Epithelial cell of prostate (primary cell): ENCODE measurements around the gene MT1X.
"Not testable (repeated sequence)": the region's sequence is repeated elsewhere in the genome, so short reads cannot be mapped to it uniquely, and the experiment has no call there.

Source experiments
- DNase-seq: peaks from one replicate; pipeline ENCODE4 v3.0.0-alpha.2; 2011; ENCODE audit warnings: low read depth, low spot score
- H3K27ac ChIP-seq: fragments of 450-650 bp; 2 replicates; pipeline ENCODE4 v1.5.1; 2017; ENCODE audit warnings: mild to moderate bottlenecking

Gene MT1X

DNA sequence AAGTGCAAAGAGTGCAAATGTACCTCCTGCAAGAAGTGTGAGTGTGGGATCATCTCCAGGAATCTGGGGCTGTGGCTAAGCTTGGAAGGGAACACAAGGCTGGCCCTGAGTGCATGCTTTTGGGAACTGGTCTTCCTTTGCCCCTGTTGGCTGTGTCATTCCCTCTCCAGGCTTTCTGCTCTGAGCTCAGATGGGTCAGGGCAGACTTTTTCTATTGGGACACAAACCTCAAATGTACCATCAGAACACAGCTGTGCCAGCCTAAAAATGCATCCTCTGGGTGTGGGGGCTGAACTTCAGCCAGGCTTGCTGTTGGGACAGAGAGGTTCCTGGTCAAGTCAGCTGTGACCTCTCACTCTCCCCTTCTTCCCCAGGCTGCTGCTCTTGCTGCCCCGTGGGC is 29.7 kb upstream of the MT1X start:
- DNase-seq, result no peak
- no peak overlapping the region for H3K27ac ChIP-seq

DNA sequence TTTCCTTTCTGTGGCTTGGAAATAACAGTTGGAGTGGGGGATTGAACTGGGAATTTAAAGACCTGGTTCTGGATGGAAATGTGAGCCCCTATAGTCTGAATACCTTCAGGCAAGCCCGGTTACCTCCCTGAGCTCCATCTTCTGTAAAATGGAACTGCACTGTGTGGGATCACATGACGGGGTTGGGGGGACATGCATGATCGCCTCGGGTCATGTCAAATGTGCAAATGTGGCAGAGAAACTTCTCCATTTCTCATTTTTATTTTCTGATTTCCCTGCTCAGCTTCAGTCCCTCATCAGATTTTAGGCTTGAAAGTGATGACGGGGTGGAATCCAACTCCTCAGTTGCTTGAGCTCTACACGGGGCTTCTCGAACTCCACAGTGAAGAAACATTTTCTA is 29.1 kb upstream of the MT1X start:
- no peak overlapping the region for H3K27ac ChIP-seq
- no peak for DNase-seq

- peak; percentile 31 for DNase-seq
- H3K27ac ChIP-seq, result peak within 1 kb of the TSS; percentile 41
Measured at GRCh38 chr16:56657555-56658326, 24.5 kb upstream of the MT1X start, which contains the start of gene MT1F. MT1F (plus strand) TSS chr16:56657959; CDS start chr16:56658059, 100 bp downstream.

DNA sequence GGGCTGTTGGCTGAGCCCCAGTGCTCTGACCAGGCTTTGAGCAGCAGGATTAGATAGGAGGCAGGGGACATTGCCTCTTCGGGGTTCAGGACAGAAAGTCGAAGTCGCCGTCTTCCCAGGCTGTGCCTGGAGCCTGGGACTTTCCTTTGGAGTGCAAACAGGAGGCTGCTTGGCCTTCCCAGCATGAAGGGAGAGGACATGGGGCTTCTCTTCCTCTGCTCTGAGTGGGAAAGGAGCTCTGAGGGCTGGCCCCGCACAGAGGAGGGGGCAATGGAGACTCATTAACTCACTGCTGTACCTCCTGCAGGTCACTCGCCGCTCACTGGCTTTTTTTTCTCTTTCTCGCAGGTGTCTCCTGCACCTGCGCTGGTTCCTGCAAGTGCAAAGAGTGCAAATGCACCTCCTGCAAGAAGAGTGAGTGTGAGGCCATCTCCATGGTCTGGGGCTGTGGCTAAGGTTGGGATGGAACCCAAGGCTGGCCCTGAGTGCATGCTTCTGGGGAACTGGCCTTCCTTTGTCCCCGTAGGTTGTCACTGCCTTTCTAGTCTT is 23.9 kb upstream of the MT1X start:
- no peak overlapping the region for H3K27ac ChIP-seq
- no peak for DNase-seq

DNA sequence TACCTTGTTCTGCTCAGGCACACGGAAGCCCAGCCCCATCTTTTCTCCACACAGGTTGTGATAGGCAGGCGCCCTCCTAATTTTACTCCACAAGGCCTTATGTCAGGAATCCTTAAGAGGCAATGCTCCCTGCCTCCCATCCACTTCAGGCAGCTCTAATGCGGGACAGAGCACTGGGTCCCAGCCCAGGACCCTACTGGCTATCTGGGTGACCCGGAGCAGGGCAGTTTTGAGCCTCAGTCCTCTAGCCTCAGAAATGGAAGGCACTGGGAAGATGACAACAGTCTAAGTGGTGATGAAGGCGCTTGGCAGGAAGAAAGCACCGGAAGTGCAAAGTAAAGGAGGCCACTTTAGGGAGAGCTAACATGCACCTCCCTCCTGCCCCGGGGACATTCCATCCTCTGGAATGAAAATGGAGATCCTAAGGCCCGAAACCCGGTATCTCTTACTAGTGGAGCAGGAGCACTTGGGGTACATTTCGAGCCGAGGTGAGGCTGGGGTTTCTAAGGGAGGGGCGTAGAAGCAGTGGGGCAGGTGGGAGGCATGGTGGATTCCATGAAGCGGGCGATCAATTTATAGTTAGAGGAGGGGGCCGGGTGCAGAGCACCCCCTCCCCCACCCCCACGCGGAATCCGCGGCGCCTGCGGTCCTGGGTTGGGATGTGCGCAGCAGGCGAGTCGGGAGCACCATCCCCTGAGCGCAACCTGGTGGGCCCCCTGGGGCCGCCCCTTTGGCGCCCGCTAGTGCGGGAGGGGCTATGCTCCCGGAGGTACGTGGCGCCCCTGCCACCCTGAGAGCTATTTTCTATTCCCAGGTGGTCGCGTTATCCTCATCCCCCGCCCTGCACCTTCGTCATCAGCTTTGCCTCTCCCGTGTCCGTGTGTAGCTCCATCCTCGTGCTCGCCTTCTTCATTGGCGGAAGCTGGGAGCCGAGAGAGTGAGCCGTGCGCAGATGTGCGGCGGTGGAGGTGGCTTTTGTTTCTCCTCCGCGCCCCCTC is 19.6 kb upstream of the MT1X start:
- no peak overlapping the region for H3K27ac ChIP-seq
- no peak for DNase-seq

GRCh38 chr16:56664506-56664905 is 17.8 kb upstream of the MT1X start:
- no peak for DNase-seq
- no peak overlapping the region for H3K27ac ChIP-seq

- not testable (repeated sequence) for H3K27ac ChIP-seq, DNase-seq
Measured at GRCh38 chr16:56665286-56666261, 16.7 kb upstream of the MT1X start.

GRCh38 chr16:56667581-56668571 is 14.4 kb upstream of the MT1X start, which contains the start of gene MT1G:
MT1G (minus strand) TSS chr16:56668065; CDS start chr16:56667993, 72 bp downstream.
- DNase-seq, result no peak
- no peak within 1 kb of the TSS for H3K27ac ChIP-seq

DNA sequence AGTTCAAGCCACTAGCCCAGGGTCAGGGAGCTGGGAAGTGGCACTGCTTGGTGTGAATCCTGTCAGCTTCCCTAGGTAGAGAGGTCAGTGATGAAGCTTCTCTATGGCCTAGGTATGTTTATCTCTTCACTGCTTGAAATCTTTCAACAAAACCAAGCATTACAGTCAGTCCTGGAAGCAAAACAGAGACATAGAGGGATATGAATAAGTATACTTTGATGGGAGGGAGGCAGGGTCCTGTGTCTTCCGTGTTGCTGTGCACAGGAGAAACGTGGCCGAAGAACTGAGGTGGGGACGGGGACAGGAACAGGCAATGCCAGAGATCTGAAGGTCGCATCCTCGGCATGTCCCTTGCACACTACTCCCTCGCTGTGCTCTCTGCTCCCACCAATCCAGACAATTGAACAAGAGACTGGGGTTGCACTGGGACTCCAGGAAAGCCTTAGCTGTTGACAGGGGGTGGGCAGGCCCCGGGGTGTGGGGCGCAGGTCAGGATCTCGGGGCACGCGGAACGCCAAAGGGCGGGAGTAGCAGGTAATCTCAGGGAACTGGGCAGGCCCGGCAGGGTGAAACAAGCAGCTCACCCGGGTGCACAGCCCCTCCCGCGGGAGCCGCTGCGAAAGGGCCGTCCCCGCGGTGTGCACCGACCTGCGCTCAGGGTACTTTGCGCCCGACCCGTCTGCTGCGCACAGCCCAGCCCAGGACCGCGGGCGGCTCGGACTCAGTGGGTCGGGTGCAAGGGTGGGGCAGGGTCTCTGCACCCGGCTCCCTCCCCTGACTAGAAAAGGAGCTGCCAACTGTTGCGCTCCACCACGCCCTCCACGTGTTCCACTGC is 13.0 kb upstream of the MT1X start, which contains the start of gene MT1H:
Gene MT1H, plus strand, starts transcription at position 810 of the 835 bp plus-strand sequence. CDS start 71 bp downstream, outside the sequence.
- no peak for DNase-seq
- no peak within 1 kb of the TSS for H3K27ac ChIP-seq

GRCh38 chr16:56669840-56670619 is 12.2 kb upstream of the MT1X start:
- no peak for DNase-seq
- H3K27ac ChIP-seq, result no peak overlapping the region

GRCh38 chr16:56670620-56670934 is 11.7 kb upstream of the MT1X start:
- H3K27ac ChIP-seq, result no peak overlapping the region
- no peak for DNase-seq

DNA sequence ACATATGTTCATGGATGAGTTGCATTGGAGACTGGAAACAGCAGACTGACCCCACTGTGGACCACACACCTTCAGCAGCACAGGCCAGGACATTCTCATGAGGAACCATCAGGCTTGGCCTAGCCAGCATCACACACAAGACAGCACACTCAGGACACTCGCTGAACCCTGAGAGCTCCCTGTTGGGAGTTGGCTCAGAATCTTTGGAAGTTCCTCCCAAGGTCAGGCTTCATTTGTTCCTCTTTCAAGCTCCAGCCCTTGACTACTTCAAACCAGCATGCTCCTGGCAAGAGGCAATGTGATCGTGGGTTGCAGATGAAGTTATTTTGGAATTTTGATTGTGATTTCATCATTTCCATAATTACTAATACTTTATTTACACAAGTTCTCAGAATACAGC is 10.6 kb upstream of the MT1X start:
- H3K27ac ChIP-seq, DNase-seq: not testable (repeated sequence)

GRCh38 chr16:56672171-56672570 is 10.1 kb upstream of the MT1X start:
- H3K27ac ChIP-seq, DNase-seq: not testable (repeated sequence)

DNA sequence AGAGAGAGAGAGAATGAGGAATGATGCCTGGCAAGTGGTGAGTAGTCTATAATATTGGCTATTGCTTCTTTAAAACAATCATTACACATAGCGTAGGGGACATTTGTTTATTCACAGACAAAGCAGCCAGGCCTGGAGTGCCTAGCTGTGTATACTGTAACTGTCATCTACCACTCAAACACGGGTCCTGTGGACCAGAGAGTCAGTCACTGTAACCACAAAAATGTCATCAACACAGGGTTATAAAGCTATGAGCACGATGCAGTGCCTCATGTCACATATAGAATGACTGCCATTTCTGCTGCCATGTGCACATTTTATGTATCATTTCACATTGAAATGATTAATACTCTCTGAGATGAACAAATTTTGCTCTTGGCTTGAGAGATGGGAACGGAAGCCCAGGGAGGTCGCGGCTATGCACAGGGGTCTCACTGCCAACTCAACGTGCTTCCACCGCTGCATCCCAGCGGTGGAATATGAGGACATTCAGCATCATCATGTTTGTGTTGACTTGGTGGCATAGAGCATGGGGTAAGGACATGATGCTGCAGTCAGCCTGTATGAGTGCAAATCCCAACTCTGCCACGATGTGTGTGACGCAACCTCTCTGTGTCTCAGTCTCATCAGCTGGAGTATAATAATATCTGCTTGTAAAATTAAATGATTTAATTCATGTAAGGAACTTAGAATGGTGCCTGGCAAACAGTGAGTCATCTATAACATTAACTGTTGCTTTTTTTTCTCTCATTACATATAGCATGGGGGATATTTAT is 9.3 kb upstream of the MT1X start:
- H3K27ac ChIP-seq, result no peak overlapping the region
- no peak for DNase-seq

DNA sequence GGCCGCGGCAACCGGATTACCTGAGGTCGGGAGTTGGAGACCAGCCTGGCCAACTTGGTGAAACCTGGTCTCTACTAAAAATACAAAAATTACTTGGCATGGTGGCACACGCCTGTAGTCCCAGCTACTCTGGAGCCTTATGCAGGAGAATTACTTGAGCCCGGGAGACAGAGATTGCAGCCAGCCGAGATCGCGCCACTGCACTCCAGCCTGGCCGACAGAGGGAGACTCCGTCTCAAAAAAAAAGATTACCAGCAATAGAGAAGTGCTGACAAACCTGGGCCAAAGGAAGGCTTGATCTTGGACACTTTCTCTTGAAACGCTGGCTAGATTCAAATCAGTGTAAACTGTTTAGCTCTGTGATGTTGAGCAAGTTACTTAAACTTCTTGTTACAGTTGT is 8.3 kb upstream of the MT1X start:
- no peak overlapping the region for H3K27ac ChIP-seq
- DNase-seq, result no peak

DNA sequence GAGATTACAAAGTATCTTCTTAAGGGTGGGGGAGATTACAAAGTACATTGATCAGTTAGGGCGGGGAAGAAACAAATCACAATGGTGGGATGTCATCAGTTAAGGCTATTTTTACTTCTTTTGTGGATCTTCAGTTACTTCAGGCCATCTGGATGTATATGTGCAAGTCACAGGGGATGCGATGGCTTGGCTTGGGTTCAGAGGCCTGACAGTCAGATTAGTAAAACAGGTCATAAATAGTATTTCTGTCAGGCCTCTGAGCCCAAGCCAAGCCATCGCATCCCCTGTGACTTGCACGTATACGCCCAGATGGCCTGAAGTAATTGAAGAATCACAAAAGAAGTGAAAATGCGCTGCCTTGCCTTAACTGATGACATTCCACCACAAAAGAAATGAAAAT is 7.7 kb upstream of the MT1X start:
- not testable (repeated sequence) for H3K27ac ChIP-seq, DNase-seq
